GM12872 (cell line): ENCODE results near the gene CCNA2.

ENCODE experiments used
- TF ChIP-seq, protein P1 (sequence below): IDR thresholded peaks from 3 replicates; pipeline ENCODE4 v1.5.1; 2011; ENCODE audit warnings: low read depth, mild to moderate bottlenecking, low read length, moderate library complexity; ENCODE audit not compliant: insufficient read depth

CCNA2 gene

DNA sequence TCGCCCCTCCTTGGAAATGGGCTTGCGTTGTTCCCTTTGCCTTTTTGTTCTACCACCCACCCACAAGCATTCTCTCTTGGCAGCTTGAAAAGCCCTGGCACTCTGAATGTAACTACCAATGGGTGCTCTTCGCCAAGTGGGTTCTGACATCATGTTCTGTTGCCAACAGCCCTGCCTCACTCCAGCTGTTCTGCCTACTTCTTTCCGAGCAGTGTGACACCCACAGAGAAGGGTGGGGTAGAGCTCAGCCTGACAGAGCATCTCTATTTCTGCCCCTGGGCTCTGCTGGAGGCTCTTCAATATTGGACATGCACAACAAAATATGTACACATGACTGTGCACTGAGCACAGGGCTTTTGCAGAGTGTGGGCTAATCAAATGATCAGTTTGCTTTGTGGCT, 38.2 kb downstream of the CCNA2 start:
- TF ChIP-seq, protein P1, sequence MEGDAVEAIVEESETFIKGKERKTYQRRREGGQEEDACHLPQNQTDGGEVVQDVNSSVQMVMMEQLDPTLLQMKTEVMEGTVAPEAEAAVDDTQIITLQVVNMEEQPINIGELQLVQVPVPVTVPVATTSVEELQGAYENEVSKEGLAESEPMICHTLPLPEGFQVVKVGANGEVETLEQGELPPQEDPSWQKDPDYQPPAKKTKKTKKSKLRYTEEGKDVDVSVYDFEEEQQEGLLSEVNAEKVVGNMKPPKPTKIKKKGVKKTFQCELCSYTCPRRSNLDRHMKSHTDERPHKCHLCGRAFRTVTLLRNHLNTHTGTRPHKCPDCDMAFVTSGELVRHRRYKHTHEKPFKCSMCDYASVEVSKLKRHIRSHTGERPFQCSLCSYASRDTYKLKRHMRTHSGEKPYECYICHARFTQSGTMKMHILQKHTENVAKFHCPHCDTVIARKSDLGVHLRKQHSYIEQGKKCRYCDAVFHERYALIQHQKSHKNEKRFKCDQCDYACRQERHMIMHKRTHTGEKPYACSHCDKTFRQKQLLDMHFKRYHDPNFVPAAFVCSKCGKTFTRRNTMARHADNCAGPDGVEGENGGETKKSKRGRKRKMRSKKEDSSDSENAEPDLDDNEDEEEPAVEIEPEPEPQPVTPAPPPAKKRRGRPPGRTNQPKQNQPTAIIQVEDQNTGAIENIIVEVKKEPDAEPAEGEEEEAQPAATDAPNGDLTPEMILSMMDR = no peak

DNA sequence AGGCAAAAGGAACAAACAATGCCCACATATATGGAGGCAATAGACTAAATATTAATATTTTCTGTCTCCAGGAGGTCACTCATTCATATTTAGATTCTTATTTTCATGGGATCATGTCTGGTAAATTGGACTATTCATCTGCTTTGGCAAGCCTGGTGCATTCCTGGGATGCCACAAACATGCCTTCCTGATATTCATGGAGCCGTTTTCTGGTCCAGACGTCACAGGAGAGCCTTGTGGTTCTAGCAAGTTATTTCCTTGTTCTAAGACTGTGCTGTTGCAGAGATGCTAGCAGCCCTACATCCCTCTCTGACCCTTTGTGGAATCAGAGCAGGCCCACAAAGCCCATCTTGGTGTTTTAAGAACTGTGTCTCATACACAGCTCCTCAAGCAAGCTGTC, 38.7 kb downstream of the CCNA2 start:
- TF ChIP-seq, protein P1 = no peak

DNA sequence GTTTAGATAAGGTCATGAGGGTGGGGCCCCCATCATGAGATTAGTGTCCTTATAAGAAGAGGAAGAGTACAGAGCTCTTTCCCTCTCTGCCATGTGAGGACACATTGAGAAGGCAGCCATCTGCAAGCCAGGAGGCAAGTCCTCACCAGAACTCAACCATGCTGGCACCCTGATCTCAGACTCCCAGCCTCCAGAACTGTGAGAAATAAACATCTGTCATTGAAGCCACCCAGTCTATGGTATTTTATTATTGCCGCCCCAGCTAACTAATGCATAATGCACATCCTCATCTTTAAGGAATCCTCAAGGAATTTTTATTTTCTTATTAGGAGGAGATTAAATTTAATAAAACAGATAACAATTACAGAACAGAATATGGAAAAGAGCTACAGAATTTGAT, 39.3 kb downstream of the CCNA2 start:
- TF ChIP-seq, protein P1 = no peak

DNA sequence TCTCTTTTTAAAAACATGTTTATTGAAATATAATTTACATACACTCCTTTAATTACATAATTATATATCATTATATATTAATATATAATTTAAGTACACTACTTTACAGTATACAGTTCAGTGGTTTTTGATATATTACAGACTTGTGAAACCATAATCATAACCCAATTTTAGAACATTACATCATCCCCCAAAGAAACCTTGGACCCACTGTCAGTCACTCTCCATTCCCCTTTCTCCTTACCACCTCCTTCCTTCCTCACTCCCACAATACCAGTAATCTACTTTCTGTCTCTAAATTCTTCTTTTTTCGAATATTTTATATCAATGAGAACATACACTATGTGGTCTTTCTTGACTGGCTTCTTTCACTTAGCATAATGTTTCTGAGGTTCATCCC, 40.5 kb downstream of the CCNA2 start:
- TF ChIP-seq, protein P1 = no peak

DNA sequence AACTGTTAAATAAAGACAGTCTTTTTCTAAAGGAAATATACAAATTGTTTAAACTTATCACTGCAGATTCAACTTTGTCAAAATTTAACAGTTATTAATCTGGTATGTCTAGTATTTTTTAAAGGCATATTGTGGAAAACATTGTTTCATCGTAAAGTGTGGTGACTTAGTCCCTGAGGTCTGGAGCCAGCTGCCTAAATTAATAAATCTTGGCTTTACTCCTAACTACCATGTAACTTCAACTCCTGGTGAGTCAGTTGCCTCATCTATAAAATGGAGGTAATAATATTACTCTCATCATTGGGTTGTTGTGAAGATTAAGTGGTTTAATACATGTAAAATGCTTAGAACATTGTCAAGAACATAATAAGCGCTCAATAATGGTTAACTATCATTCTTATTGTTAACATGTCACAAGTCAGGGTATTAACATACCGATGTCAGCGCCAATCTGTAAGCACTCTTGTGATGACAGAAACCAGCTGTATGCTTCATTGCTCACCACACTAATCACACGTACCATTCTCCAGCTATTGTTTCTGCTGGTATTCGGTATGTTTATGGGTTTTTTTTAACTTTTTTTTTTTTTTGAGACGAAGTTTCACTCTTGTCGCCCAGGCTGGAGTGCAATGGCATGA, 44.6 kb downstream of the CCNA2 start:
- TF ChIP-seq, protein P1 = no peak

DNA sequence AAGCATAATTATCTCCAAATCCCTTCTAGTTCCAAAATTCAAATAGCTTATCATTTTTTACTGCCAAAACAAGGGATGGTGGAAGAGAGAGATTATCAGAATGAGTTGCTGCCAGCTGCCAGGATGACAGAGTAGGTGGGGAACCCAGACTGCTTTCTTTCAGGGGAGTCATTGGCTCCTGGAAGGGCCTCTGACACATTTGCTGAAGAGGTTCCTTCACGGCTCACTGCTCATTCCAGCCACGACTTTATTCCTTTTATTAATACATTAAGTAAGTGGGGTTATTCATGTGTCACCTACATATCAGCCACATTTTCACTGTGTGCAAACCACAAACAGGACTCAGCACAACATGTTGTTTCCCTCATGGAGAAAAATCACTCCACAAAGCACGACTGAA, 46.1 kb downstream of the CCNA2 start:
- TF ChIP-seq, protein P1 = no peak

DNA sequence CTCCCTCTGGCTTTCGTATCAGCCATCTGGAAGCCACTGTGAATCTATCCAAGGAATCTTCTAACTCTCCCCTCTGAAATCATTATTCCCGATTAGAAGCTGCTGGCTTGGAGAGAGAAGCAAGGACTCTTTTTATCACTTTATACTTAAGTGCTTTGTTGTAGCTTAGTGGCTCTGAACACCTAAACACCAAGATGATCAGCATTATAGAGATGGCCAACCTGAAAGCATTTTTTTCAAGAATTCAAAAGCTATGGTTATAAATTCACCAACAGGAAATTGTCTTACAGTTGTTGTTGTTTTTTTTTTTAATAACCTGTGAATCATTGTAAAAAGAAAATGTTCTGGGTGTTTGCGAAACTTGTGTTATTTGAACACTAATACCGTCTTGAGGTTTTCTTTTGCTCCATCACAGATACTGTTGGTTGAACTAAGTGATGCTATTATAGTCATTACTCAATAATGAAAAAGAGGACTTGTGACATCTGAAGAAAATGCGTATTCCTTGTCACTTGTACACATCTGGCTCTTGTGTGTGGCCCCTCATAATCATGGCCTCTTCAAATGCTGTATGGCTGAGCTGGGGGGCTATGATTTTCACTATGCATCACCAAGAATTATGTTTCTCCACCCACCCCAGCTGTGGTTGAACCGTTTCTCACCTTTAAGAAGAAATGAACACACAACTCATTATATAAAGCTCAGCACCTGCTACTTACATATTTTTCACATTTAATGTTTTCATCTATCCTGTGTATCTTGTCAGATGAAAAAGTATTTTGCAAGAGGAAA, 46.9 kb downstream of the CCNA2 start:
- TF ChIP-seq, protein P1 = no peak
